Measurements from ENCODE around the gene NRSN1.

NRSN1 gene

GRCh38 chr6:24125980-24126379, at the start of gene NRSN1:
Gene NRSN1, plus strand, starts transcription at chr6:24126215. Its CDS starts 8,113 bp downstream, at chr6:24134328.
- no peak for DNase-seq (ENCODE audit: low spot score)

GRCh38 chr6:24078200-24078599, 47.8 kb upstream of the NRSN1 start:
- peak; percentile 14 for DNase-seq (ENCODE audit: low spot score)

GRCh38 chr6:24079076-24079475, 46.9 kb upstream of the NRSN1 start:
- no peak for DNase-seq (ENCODE audit: low spot score)

- no peak for DNase-seq (ENCODE audit: low spot score)
These were observed 45.3 kb upstream of the NRSN1 start for GRCh38 chr6:24080711-24081110.

- DNase-seq (ENCODE audit: low spot score): no peak
These were observed 36.3 kb upstream of the NRSN1 start for GRCh38 chr6:24089736-24090135.

- DNase-seq (ENCODE audit: low spot score): no peak
These were observed 33.6 kb upstream of the NRSN1 start for GRCh38 chr6:24092407-24092806.

- no peak for DNase-seq (ENCODE audit: low spot score)
These were observed 32.6 kb upstream of the NRSN1 start for GRCh38 chr6:24093381-24093780.

- DNase-seq (ENCODE audit: low spot score): no peak
These were observed 26.8 kb upstream of the NRSN1 start for GRCh38 chr6:24099181-24099580.

- DNase-seq (ENCODE audit: low spot score): no peak
These were observed 25.8 kb upstream of the NRSN1 start for GRCh38 chr6:24100024-24100769.

GRCh38 chr6:24100770-24101155, 25.3 kb upstream of the NRSN1 start:
- DNase-seq (ENCODE audit: low spot score): no peak

- DNase-seq (ENCODE audit: low spot score): no peak
These were observed 20.8 kb upstream of the NRSN1 start for GRCh38 chr6:24105191-24105590.

- DNase-seq (ENCODE audit: low spot score): no peak
These were observed 19.7 kb upstream of the NRSN1 start for GRCh38 chr6:24106291-24106690.

GRCh38 chr6:24107294-24107693, 18.7 kb upstream of the NRSN1 start:
- DNase-seq (ENCODE audit: low spot score): no peak

GRCh38 chr6:24108056-24108455, 18.0 kb upstream of the NRSN1 start:
- DNase-seq (ENCODE audit: low spot score): no peak

GRCh38 chr6:24110417-24110816, 15.6 kb upstream of the NRSN1 start:
- DNase-seq (ENCODE audit: low spot score): no peak

GRCh38 chr6:24113891-24114290, 12.1 kb upstream of the NRSN1 start:
- DNase-seq (ENCODE audit: low spot score): no peak

GRCh38 chr6:24117021-24117420, 9.0 kb upstream of the NRSN1 start:
- no peak for DNase-seq (ENCODE audit: low spot score)

GRCh38 chr6:24122139-24122538, 3.9 kb upstream of the NRSN1 start:
- DNase-seq (ENCODE audit: low spot score): no peak

- peak; percentile 52 for DNase-seq (ENCODE audit: low spot score)
These were observed 674 bp downstream of the NRSN1 start for GRCh38 chr6:24126586-24127192.

- DNase-seq (ENCODE audit: low spot score): no peak
These were observed 1.3 kb downstream of the NRSN1 start for GRCh38 chr6:24127316-24127715.

GRCh38 chr6:24131751-24132150, 5.7 kb downstream of the NRSN1 start:
- DNase-seq (ENCODE audit: low spot score): no peak

- no peak for DNase-seq (ENCODE audit: low spot score)
These were observed 13.1 kb downstream of the NRSN1 start for GRCh38 chr6:24139080-24139479.

GRCh38 chr6:24139639-24140038, 13.6 kb downstream of the NRSN1 start:
- DNase-seq (ENCODE audit: low spot score): no peak

- DNase-seq (ENCODE audit: low spot score): no peak
These were observed 14.6 kb downstream of the NRSN1 start for GRCh38 chr6:24140591-24140990.
